ENCODE results near the gene PTRH2.

DNA sequence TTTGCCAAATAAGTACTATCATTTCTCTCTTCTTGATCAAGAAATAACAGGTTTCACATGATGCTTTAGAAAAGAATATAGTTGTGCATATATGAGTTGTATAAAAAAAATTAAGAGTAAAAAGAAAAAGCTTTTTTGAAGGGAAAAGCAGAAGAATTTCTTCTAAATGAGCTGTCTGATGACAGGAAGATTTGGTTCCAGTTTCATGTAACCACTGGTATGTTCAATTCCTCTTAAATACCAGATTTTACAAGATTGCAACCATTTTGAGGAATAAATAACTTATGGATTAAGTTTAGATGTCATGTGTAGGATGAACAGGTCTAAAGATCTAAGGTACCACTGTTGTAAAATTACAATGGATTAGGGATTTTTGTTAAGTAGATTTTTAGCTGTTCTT lies 45.2 kb upstream of the PTRH2 start:
- TF ChIP-seq, protein P1, sequence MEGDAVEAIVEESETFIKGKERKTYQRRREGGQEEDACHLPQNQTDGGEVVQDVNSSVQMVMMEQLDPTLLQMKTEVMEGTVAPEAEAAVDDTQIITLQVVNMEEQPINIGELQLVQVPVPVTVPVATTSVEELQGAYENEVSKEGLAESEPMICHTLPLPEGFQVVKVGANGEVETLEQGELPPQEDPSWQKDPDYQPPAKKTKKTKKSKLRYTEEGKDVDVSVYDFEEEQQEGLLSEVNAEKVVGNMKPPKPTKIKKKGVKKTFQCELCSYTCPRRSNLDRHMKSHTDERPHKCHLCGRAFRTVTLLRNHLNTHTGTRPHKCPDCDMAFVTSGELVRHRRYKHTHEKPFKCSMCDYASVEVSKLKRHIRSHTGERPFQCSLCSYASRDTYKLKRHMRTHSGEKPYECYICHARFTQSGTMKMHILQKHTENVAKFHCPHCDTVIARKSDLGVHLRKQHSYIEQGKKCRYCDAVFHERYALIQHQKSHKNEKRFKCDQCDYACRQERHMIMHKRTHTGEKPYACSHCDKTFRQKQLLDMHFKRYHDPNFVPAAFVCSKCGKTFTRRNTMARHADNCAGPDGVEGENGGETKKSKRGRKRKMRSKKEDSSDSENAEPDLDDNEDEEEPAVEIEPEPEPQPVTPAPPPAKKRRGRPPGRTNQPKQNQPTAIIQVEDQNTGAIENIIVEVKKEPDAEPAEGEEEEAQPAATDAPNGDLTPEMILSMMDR (IDR thresholded peaks at IDR 0.05; ENCODE audit: extremely low read depth in 1 of 2, insufficient read depth in 1 of 2, low read depth in 1 of 2, low read length in 2 of 2), result no peak
- TF ChIP-seq, protein P2, sequence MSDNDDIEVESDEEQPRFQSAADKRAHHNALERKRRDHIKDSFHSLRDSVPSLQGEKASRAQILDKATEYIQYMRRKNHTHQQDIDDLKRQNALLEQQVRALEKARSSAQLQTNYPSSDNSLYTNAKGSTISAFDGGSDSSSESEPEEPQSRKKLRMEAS (IDR thresholded peaks at IDR 0.05; ENCODE audit: insufficient read depth, insufficient read length), result no peak
- TF ChIP-seq POLR2A (IDR thresholded peaks at IDR 0.05; ENCODE audit: low read depth, low read length) (no peak), FOS (IDR thresholded peaks at IDR 0.05; ENCODE audit: borderline replicate concordance, insufficient read depth, low read length) (no peak), GATA2 (IDR thresholded peaks at IDR 0.05; ENCODE audit: insufficient read depth, insufficient read length, low read depth, low read length) (no peak), POLR2AphosphoS5 (IDR thresholded peaks at IDR 0.05; ENCODE audit: insufficient read depth, low read depth, low read length) (no peak)

Data from endothelial cell of umbilical vein (primary cell).